ENCODE results near the gene PRAMEF5.
"Not testable (repeated sequence)": the region's sequence is repeated elsewhere in the genome, so short reads cannot be mapped to it uniquely, and the experiment has no call there.

PRAMEF5 gene

GRCh38 chr1:13253898-13254297 lies at the start of gene PRAMEF5:
Gene PRAMEF5, plus strand, starts transcription at chr1:13254198. Its CDS starts 5,071 bp downstream, at chr1:13259269.
- H3K4me3 Mint-ChIP-seq; H3K9me3 Mint-ChIP-seq; intact Hi-C loops (cut with micrococcal nuclease); H3K4me1 Mint-ChIP-seq (ENCODE audit: low read depth); H3K36me3 Mint-ChIP-seq (ENCODE audit: low read depth); H3K27me3 Mint-ChIP-seq; H3K27ac Mint-ChIP-seq: not testable (repeated sequence)

GRCh38 chr1:13208712-13209111 lies 45.3 kb upstream of the PRAMEF5 start:
- intact Hi-C loops (cut with micrococcal nuclease); H3K27me3 Mint-ChIP-seq; H3K4me1 Mint-ChIP-seq (ENCODE audit: low read depth); H3K9me3 Mint-ChIP-seq; H3K4me3 Mint-ChIP-seq; H3K27ac Mint-ChIP-seq; H3K36me3 Mint-ChIP-seq (ENCODE audit: low read depth): not testable (repeated sequence)

- H3K9me3 Mint-ChIP-seq; H3K4me1 Mint-ChIP-seq (ENCODE audit: low read depth); H3K36me3 Mint-ChIP-seq (ENCODE audit: low read depth); H3K27me3 Mint-ChIP-seq; H3K4me3 Mint-ChIP-seq; H3K27ac Mint-ChIP-seq; intact Hi-C loops (cut with micrococcal nuclease): not testable (repeated sequence)
These were observed 37.4 kb upstream of the PRAMEF5 start for GRCh38 chr1:13216619-13217018.

GRCh38 chr1:13219203-13219602 lies 34.8 kb upstream of the PRAMEF5 start:
- H3K9me3 Mint-ChIP-seq; H3K4me1 Mint-ChIP-seq (ENCODE audit: low read depth); H3K36me3 Mint-ChIP-seq (ENCODE audit: low read depth); H3K27ac Mint-ChIP-seq; intact Hi-C loops (cut with micrococcal nuclease); H3K4me3 Mint-ChIP-seq; H3K27me3 Mint-ChIP-seq: not testable (repeated sequence)

- intact Hi-C loops (cut with micrococcal nuclease); H3K27me3 Mint-ChIP-seq; H3K4me3 Mint-ChIP-seq; H3K36me3 Mint-ChIP-seq (ENCODE audit: low read depth); H3K27ac Mint-ChIP-seq; H3K9me3 Mint-ChIP-seq; H3K4me1 Mint-ChIP-seq (ENCODE audit: low read depth): not testable (repeated sequence)
These were observed 31.2 kb upstream of the PRAMEF5 start for GRCh38 chr1:13222788-13223187.

- intact Hi-C loops (cut with micrococcal nuclease) = no loop called here
- Mint-ChIP-seq H3K36me3 (ENCODE audit: low read depth) (no peaks in the 10 kb centered on the region), H3K4me1 (ENCODE audit: low read depth) (no peaks in the 10 kb centered on the region), H3K4me3 (no peak overlapping the region), H3K27me3 (no peaks in the 10 kb centered on the region), H3K27ac (no peak overlapping the region), H3K9me3 (no peaks in the 10 kb centered on the region)
These were observed 29.4 kb upstream of the PRAMEF5 start for GRCh38 chr1:13224480-13225060.

- not testable (repeated sequence) for H3K27ac Mint-ChIP-seq
These were observed 28.3 kb upstream of the PRAMEF5 start, which contains the start of gene PRAMEF18 for GRCh38 chr1:13225675-13226204. Gene PRAMEF18, minus strand, starts transcription at chr1:13226154. Its CDS starts 48 bp downstream, at chr1:13226106.

GRCh38 chr1:13227271-13228055 lies 26.5 kb upstream of the PRAMEF5 start:
- H3K27ac Mint-ChIP-seq; H3K36me3 Mint-ChIP-seq (ENCODE audit: low read depth); H3K4me3 Mint-ChIP-seq; H3K9me3 Mint-ChIP-seq; H3K4me1 Mint-ChIP-seq (ENCODE audit: low read depth); H3K27me3 Mint-ChIP-seq; intact Hi-C loops (cut with micrococcal nuclease): not testable (repeated sequence)

More at GRCh38 chr1:13225675-13226204, 28.3 kb upstream of the PRAMEF5 start, which contains the start of gene PRAMEF18:
- H3K27me3 Mint-ChIP-seq; H3K36me3 Mint-ChIP-seq (ENCODE audit: low read depth); H3K4me1 Mint-ChIP-seq (ENCODE audit: low read depth); H3K9me3 Mint-ChIP-seq; H3K4me3 Mint-ChIP-seq; intact Hi-C loops (cut with micrococcal nuclease): not testable (repeated sequence)

- Mint-ChIP-seq H3K9me3 (no peaks in the 10 kb centered on the region), H3K36me3 (ENCODE audit: low read depth) (no peaks in the 10 kb centered on the region), H3K4me3 (no peak overlapping the region), H3K27me3 (no peaks in the 10 kb centered on the region), H3K27ac (no peak overlapping the region), H3K4me1 (ENCODE audit: low read depth) (no peaks in the 10 kb centered on the region)
- intact Hi-C loops (cut with micrococcal nuclease) = no loop called here
These were observed 25.6 kb upstream of the PRAMEF5 start for GRCh38 chr1:13228343-13228781.

- H3K36me3 Mint-ChIP-seq (ENCODE audit: low read depth); H3K27ac Mint-ChIP-seq; H3K27me3 Mint-ChIP-seq; intact Hi-C loops (cut with micrococcal nuclease); H3K4me1 Mint-ChIP-seq (ENCODE audit: low read depth); H3K9me3 Mint-ChIP-seq; H3K4me3 Mint-ChIP-seq: not testable (repeated sequence)
These were observed 23.9 kb upstream of the PRAMEF5 start for GRCh38 chr1:13230096-13230495.

GRCh38 chr1:13230601-13231000 lies 23.4 kb upstream of the PRAMEF5 start:
- H3K4me3 Mint-ChIP-seq; intact Hi-C loops (cut with micrococcal nuclease); H3K27me3 Mint-ChIP-seq; H3K9me3 Mint-ChIP-seq; H3K4me1 Mint-ChIP-seq (ENCODE audit: low read depth); H3K27ac Mint-ChIP-seq; H3K36me3 Mint-ChIP-seq (ENCODE audit: low read depth): not testable (repeated sequence)

- H3K9me3 Mint-ChIP-seq; H3K4me3 Mint-ChIP-seq; intact Hi-C loops (cut with micrococcal nuclease); H3K4me1 Mint-ChIP-seq (ENCODE audit: low read depth); H3K36me3 Mint-ChIP-seq (ENCODE audit: low read depth); H3K27ac Mint-ChIP-seq; H3K27me3 Mint-ChIP-seq: not testable (repeated sequence)
These were observed 22.8 kb upstream of the PRAMEF5 start for GRCh38 chr1:13231061-13231750.

- H3K4me3 Mint-ChIP-seq; H3K36me3 Mint-ChIP-seq (ENCODE audit: low read depth); H3K9me3 Mint-ChIP-seq; H3K27me3 Mint-ChIP-seq; H3K27ac Mint-ChIP-seq; intact Hi-C loops (cut with micrococcal nuclease); H3K4me1 Mint-ChIP-seq (ENCODE audit: low read depth): not testable (repeated sequence)
These were observed 21.9 kb upstream of the PRAMEF5 start for GRCh38 chr1:13232056-13232455.

- H3K4me1 Mint-ChIP-seq (ENCODE audit: low read depth); H3K36me3 Mint-ChIP-seq (ENCODE audit: low read depth); intact Hi-C loops (cut with micrococcal nuclease); H3K4me3 Mint-ChIP-seq; H3K27ac Mint-ChIP-seq; H3K27me3 Mint-ChIP-seq; H3K9me3 Mint-ChIP-seq: not testable (repeated sequence)
These were observed 19.9 kb upstream of the PRAMEF5 start for GRCh38 chr1:13234057-13234456.
